ENCODE results near the gene SLC25A29.

DNA sequence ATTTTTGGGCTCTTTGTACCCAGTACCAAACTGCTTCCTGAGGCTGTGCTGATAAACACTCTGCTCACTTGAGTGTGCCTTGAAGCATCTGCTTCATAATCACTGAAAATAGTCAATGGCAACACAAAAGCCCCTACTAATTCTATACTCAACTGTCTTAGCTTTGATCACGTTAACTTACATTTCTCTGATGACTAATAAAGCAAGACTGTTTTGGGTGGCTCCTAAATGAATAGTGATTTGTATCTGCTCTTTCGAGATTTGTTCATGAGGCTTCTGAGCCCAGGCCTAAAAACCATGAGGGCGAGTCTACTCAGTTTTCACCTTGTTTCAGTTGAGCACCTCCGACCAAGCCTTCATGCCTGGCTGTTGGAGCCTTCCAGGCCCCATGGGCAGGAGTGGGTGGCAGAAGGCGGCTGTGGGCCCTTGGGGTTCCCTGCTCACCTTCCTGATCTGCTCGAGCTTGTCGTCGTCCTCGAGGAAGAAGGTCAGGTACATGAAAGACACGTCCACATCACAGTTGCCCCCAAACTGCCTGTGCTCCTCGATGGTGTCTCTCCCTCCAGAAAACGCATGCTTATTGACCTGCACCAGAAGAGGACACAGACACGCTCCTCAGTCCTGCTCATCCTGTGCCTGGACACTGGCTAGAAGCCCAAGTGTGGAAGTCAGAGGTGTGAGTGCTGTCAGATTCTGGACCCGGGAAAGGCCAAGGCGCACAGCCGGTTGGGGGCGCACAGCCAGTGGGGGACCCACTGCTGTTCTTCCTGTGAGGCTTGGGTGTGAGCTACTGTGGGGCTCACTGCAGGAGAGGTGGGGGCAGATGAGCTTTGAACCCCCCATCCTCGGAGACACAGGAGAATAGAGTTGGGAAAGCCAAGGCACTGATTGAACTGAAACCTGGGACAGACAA, 30.6 kb upstream of the SLC25A29 start:
- TF ChIP-seq POLR2AphosphoS5 (IDR thresholded peaks at IDR 0.05), result no peak
- TF ChIP-seq, protein P1, sequence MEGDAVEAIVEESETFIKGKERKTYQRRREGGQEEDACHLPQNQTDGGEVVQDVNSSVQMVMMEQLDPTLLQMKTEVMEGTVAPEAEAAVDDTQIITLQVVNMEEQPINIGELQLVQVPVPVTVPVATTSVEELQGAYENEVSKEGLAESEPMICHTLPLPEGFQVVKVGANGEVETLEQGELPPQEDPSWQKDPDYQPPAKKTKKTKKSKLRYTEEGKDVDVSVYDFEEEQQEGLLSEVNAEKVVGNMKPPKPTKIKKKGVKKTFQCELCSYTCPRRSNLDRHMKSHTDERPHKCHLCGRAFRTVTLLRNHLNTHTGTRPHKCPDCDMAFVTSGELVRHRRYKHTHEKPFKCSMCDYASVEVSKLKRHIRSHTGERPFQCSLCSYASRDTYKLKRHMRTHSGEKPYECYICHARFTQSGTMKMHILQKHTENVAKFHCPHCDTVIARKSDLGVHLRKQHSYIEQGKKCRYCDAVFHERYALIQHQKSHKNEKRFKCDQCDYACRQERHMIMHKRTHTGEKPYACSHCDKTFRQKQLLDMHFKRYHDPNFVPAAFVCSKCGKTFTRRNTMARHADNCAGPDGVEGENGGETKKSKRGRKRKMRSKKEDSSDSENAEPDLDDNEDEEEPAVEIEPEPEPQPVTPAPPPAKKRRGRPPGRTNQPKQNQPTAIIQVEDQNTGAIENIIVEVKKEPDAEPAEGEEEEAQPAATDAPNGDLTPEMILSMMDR (IDR thresholded peaks at IDR 0.05), result no peak
- TF ChIP-seq POLR2A (IDR thresholded peaks at IDR 0.05), result no peak
- no peak for TF ChIP-seq EP300 (IDR thresholded peaks at IDR 0.05)

Data from sigmoid colon (tissue), 4 donors.